ENCODE data around the gene DMD.

DMD gene

GRCh38 chrX:31092970-31093638 is 2118.2 kb downstream of the DMD start:
- DNase-seq (ENCODE audit: low read depth in 3 of 3, low spot score in 1 of 3), result no peak

- no peak for DNase-seq (ENCODE audit: low read depth in 3 of 3, low spot score in 1 of 3)
Measured at GRCh38 chrX:31092476-31092875, 2118.9 kb downstream of the DMD start.

GRCh38 chrX:31091819-31092218 is 2119.5 kb downstream of the DMD start:
- DNase-seq (ENCODE audit: low read depth in 3 of 3, low spot score in 1 of 3), result no peak

- no peak for DNase-seq (ENCODE audit: low read depth in 3 of 3, low spot score in 1 of 3)
Measured at GRCh38 chrX:31074522-31074921, 2136.8 kb downstream of the DMD start.

- DNase-seq (ENCODE audit: low read depth in 3 of 3, low spot score in 1 of 3), result no peak
Measured at GRCh38 chrX:31071725-31072124, 2139.6 kb downstream of the DMD start, which contains the start of gene FTHL17. Gene FTHL17, minus strand, starts transcription at chrX:31072041. Its CDS starts 88 bp downstream, at chrX:31071953.

- no peak for DNase-seq (ENCODE audit: low read depth in 3 of 3, low spot score in 1 of 3)
Measured at GRCh38 chrX:31071262-31071661, 2140.1 kb downstream of the DMD start.

GRCh38 chrX:31070057-31070468 is 2141.3 kb downstream of the DMD start:
- no peak for DNase-seq (ENCODE audit: low read depth in 3 of 3, low spot score in 1 of 3)

Measured in stimulated activated CD4-positive, alpha-beta T cell treated with anti-CD3 and anti-CD28 coated beads, TNF-alpha, amount 100 ng/mL, for 1 hour (primary cell).